ENCODE data around the gene CCSER1.

DNA sequence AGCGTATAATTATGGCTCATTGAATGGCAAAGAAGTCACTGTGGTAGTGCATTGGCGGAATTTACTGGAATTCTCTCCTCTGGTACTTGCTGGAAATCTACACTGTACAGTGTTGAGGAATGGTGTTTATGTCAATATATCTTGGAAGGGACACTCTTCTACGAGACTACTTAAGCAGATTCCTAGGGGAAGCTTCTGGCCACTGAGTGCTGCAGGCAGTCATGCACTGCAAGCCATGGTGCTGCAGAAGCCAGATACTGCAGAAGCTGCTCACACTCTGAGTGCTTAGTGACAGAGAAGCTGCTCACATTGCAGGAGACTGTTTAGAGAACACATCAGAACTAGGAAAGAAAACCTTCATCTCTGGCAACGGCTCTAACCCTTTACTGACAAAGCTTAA lies 725.0 kb downstream of the CCSER1 start:
- TF ChIP-seq, protein P1, sequence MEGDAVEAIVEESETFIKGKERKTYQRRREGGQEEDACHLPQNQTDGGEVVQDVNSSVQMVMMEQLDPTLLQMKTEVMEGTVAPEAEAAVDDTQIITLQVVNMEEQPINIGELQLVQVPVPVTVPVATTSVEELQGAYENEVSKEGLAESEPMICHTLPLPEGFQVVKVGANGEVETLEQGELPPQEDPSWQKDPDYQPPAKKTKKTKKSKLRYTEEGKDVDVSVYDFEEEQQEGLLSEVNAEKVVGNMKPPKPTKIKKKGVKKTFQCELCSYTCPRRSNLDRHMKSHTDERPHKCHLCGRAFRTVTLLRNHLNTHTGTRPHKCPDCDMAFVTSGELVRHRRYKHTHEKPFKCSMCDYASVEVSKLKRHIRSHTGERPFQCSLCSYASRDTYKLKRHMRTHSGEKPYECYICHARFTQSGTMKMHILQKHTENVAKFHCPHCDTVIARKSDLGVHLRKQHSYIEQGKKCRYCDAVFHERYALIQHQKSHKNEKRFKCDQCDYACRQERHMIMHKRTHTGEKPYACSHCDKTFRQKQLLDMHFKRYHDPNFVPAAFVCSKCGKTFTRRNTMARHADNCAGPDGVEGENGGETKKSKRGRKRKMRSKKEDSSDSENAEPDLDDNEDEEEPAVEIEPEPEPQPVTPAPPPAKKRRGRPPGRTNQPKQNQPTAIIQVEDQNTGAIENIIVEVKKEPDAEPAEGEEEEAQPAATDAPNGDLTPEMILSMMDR (IDR thresholded peaks at IDR 0.05) = no peak
- no peak for TF ChIP-seq EP300 (IDR thresholded peaks at IDR 0.05; ENCODE audit: low read depth)
- TF ChIP-seq POLR2A (IDR thresholded peaks at IDR 0.05) = no peak
